ENCODE results near the gene SCTR.

The SCTR gene

GRCh38 chr2:119422360-119423107 lies 101.7 kb downstream of the SCTR start:
- TF ChIP-seq, protein P1, sequence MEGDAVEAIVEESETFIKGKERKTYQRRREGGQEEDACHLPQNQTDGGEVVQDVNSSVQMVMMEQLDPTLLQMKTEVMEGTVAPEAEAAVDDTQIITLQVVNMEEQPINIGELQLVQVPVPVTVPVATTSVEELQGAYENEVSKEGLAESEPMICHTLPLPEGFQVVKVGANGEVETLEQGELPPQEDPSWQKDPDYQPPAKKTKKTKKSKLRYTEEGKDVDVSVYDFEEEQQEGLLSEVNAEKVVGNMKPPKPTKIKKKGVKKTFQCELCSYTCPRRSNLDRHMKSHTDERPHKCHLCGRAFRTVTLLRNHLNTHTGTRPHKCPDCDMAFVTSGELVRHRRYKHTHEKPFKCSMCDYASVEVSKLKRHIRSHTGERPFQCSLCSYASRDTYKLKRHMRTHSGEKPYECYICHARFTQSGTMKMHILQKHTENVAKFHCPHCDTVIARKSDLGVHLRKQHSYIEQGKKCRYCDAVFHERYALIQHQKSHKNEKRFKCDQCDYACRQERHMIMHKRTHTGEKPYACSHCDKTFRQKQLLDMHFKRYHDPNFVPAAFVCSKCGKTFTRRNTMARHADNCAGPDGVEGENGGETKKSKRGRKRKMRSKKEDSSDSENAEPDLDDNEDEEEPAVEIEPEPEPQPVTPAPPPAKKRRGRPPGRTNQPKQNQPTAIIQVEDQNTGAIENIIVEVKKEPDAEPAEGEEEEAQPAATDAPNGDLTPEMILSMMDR (IDR thresholded peaks at IDR 0.05; ENCODE audit: extremely low read depth, insufficient read depth, missing control alignments): no peak
- no peak for DNase-seq (ENCODE audit: low spot score)
- in situ Hi-C loops (cut with MboI; ENCODE audit: low pct_unique_long_range_greater_than_20kb, low sequenced_read_pairs, unreplicated experiment): loop anchor here (25.0 kb wide), 1 partner anchor 240 kb away; no protein-coding TSS in a partner anchor

DNA sequence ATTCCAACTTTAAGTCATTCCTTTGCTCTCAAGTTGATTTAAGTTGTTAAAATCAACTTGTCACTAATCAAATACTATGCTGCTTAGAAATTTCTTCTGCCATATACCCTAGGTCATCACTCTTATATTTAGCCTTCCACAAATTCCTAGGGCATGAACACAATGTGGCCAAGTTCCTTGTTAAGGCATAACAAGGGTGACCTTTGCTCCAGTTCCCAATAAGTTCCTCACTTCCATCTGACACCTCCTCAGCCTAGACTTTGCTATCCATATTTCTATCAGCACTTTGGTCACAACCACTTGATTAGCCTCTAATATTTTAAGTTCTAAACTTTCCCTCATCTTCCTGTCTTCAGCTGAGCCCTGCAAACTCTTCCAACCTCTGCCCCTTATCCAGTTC lies 102.5 kb downstream of the SCTR start:
- DNase-seq (ENCODE audit: low spot score): no peak
- in situ Hi-C loops (cut with MboI; ENCODE audit: low pct_unique_long_range_greater_than_20kb, low sequenced_read_pairs, unreplicated experiment): loop anchor here (25.0 kb wide), 1 partner anchor 241 kb away; no protein-coding TSS in a partner anchor
- TF ChIP-seq, protein P1 (IDR thresholded peaks at IDR 0.05; ENCODE audit: extremely low read depth, insufficient read depth, missing control alignments): no peak

GRCh38 chr2:119421304-119421703 lies 103.0 kb downstream of the SCTR start:
- in situ Hi-C loops (cut with MboI; ENCODE audit: low pct_unique_long_range_greater_than_20kb, low sequenced_read_pairs, unreplicated experiment): loop anchor here (25.0 kb wide), 1 partner anchor 241 kb away; no protein-coding TSS in a partner anchor
- TF ChIP-seq, protein P1 (IDR thresholded peaks at IDR 0.05; ENCODE audit: extremely low read depth, insufficient read depth, missing control alignments): no peak
- no peak for DNase-seq (ENCODE audit: low spot score)

DNA sequence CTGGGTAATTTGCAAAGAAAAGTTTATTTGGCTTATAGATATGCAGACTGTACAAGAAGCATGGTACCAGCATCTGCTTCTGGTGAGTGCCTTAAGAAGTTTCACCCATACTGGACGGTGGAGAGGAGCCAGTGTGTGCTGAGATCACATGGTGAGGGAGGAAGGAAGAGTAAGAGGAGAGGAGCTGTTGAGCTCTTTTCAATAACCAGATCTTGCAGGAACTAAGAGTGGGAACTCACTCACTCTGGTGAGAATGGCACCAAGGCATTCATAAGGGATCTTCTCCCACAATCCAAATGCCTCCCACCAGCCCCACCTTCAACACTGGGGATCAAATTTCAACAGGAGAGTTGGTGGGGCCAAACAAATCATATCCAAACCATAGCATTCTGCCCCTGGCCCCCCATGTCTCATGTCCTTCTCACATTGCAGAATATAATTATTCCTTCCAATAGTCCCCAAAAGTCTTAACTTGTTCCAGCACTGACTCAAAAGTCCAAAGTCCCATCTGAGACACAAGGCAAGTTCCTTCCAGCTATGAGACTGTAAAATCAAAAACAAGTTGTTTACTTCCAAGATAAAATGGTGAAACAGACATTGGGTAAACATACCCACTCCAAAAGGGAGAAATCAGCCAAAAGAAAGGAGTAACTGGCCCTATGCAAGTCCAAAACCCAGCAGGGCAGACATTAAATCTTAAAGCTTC lies 104.3 kb downstream of the SCTR start:
- no peak for DNase-seq (ENCODE audit: low spot score)
- TF ChIP-seq, protein P1 (IDR thresholded peaks at IDR 0.05; ENCODE audit: extremely low read depth, insufficient read depth, missing control alignments): no peak
- in situ Hi-C loops (cut with MboI; ENCODE audit: low pct_unique_long_range_greater_than_20kb, low sequenced_read_pairs, unreplicated experiment): loop anchor here (10.0 to 25.0 kb wide), 2 partner anchors 55 to 242 kb away; no protein-coding TSS in a partner anchor

GRCh38 chr2:119419065-119419464 lies 105.2 kb downstream of the SCTR start:
- TF ChIP-seq, protein P1 (IDR thresholded peaks at IDR 0.05; ENCODE audit: extremely low read depth, insufficient read depth, missing control alignments): no peak
- no peak for DNase-seq (ENCODE audit: low spot score)
- in situ Hi-C loops (cut with MboI; ENCODE audit: low pct_unique_long_range_greater_than_20kb, low sequenced_read_pairs, unreplicated experiment): loop anchor here (10.0 to 25.0 kb wide), 2 partner anchors 56 to 243 kb away; no protein-coding TSS in a partner anchor

- in situ Hi-C loops (cut with MboI; ENCODE audit: low pct_unique_long_range_greater_than_20kb, low sequenced_read_pairs, unreplicated experiment): loop anchor here (10.0 to 25.0 kb wide), 2 partner anchors 57 to 244 kb away; no protein-coding TSS in a partner anchor
- TF ChIP-seq, protein P1 (IDR thresholded peaks at IDR 0.05; ENCODE audit: extremely low read depth, insufficient read depth, missing control alignments): no peak
- DNase-seq (ENCODE audit: low spot score): no peak
These were observed 106.4 kb downstream of the SCTR start for GRCh38 chr2:119417908-119418307.
